Subcutaneous adipose tissue (tissue), 4 donors: ENCODE data around the gene SPATS2L. TPM values are rescaled to one million over a fixed set of nuclear protein-coding genes. Genes with fewer than 3 reads are reported as not detected.

Source experiments
- CTCF ChIP-seq: fragments of 450-650 bp; IDR thresholded peaks from one replicate; pipeline ENCODE4 v1.5.1; 2016; ENCODE audit warnings: low read depth, mild to moderate bottlenecking, control low read depth, antibody characterized with exemption, moderate library complexity
- total RNA-seq, 4 donors: library from RNA; depleted of rRNA; stranded (reverse); fragments of >200 nt; gene quantifications; one replicate each; pipeline ENCODE4 v1.1.0, GENCODE V29; 2016

SPATS2L gene
- total RNA-seq, 4 donors from 2014 or later: 71.4 to 88.9 (median 79.6) TPM

- no peak for TF ChIP-seq CTCF
These were observed 163.3 kb downstream of the SPATS2L start for GRCh38 chr2:200469708-200470211.

- no peak for TF ChIP-seq CTCF
These were observed 163.7 kb downstream of the SPATS2L start for GRCh38 chr2:200470230-200470629.

GRCh38 chr2:200471324-200471848 is 164.9 kb downstream of the SPATS2L start:
- no peak for TF ChIP-seq CTCF

- TF ChIP-seq CTCF: no peak
These were observed 165.6 kb downstream of the SPATS2L start for GRCh38 chr2:200471928-200472645.

GRCh38 chr2:200472853-200473464 is 166.5 kb downstream of the SPATS2L start:
- no peak for TF ChIP-seq CTCF

GRCh38 chr2:200475795-200476194 is 169.3 kb downstream of the SPATS2L start:
- no peak for TF ChIP-seq CTCF

- TF ChIP-seq CTCF: no peak
These were observed 170.3 kb downstream of the SPATS2L start for GRCh38 chr2:200476836-200477235.
